K562 treated with DMSO at 1 percent for 24 hours (cell line): ENCODE data around the gene NBPF26. TPM values are rescaled to one million over a fixed set of nuclear protein-coding genes. Genes with fewer than 3 reads are reported as not detected.

Experiments
- total RNA-seq: library from RNA; unstranded; fragments of 300-600 nt; gene quantifications from 2 replicates; pipeline ENCODE4 v1.2.3, GENCODE V29; 2022; ENCODE audit warnings: low read depth; ENCODE audit not compliant: insufficient read depth

The NBPF26 gene
- 4.3 and 4.9 TPM in 2 replicates for total RNA-seq

GRCh38 chr1:120723715-120724402 lies at the start of gene NBPF26:
Gene NBPF26 (plus strand): TSS chr1:120723945.

Other genes starting within 250 kb of the NBPF26 start
- not detected in 2 replicates for gene PPIAL4A, start 165.8 kb downstream of the NBPF26 start, total RNA-seq